Measurements from ENCODE around the gene AP3D1. TPM values are rescaled to one million over a fixed set of nuclear protein-coding genes. Genes with fewer than 3 reads are reported as not detected.

Gene AP3D1
- total and polyA plus RNA-seq, 9 of the 15 experiments (the other 6 are each of a cell fraction or from before 2014, with no cell fraction given), result 1.2 to 86.1 (median 35.9) TPM

GRCh38 chr19:2149980-2150793 is 1.2 kb downstream of the AP3D1 start (continued):
- TF ChIP-seq, protein P1, sequence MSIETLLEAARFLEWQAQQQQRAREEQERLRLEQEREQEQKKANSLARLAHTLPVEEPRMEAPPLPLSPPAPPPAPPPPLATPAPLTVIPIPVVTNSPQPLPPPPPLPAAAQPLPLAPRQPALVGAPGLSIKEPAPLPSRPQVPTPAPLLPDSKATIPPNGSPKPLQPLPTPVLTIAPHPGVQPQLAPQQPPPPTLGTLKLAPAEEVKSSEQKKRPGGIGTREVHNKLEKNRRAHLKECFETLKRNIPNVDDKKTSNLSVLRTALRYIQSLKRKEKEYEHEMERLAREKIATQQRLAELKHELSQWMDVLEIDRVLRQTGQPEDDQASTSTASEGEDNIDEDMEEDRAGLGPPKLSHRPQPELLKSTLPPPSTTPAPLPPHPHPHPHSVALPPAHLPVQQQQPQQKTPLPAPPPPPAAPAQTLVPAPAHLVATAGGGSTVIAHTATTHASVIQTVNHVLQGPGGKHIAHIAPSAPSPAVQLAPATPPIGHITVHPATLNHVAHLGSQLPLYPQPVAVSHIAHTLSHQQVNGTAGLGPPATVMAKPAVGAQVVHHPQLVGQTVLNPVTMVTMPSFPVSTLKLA (conservative IDR thresholded peaks at IDR 0.05), result peak; percentile 56 to 57; a peak in 2 of 4 replicates
- no peak for TF ChIP-seq NR1H2 (CRISPR knock-in tag; IDR thresholded peaks at IDR 0.05)
- 0 out of 2 replicates have a peak, but pooled peaks have one; percentile 3 for TF ChIP-seq POLR2AphosphoS5 (IDR thresholded peaks at IDR 0.05; ENCODE audit: control insufficient read depth, insufficient read depth, low read depth, low read length)
- peak; percentile 53 for TF ChIP-seq POLR2G (IDR thresholded peaks at IDR 0.05; ENCODE audit: low read depth, low read length)
- peak; percentile 61 for TF ChIP-seq MAX (CRISPR knock-in tag; IDR thresholded peaks at IDR 0.05)
- TF ChIP-seq KAT7 (CRISPR knock-in tag; IDR thresholded peaks at IDR 0.05; ENCODE audit: borderline replicate concordance), result peak; percentile 83; the same call in 1 of the 2 replicates
- TF ChIP-seq JUND (IDR thresholded peaks at IDR 0.05; ENCODE audit: borderline replicate concordance, low read depth, low read length), result peak; percentile 31; the same call in 1 of the 2 replicates
- no peak for TF ChIP-seq JUND (tag; IDR thresholded peaks at IDR 0.05; ENCODE audit: borderline replicate concordance, low read depth, low read length)
- TF ChIP-seq KDM5B (IDR thresholded peaks at IDR 0.05; ENCODE audit: insufficient replicate concordance, low read depth, low read length), result peak; percentile 52
- 0 out of 2 replicates have a peak, but pooled peaks have one; percentile 12 for TF ChIP-seq L3MBTL2 (IDR thresholded peaks at IDR 0.05)
- 0 out of 2 replicates have a peak, but pooled peaks have one; percentile 8 for TF ChIP-seq TCF15 (CRISPR knock-in tag; IDR thresholded peaks at IDR 0.05)
- TF ChIP-seq VEZF1 (CRISPR knock-in tag; IDR thresholded peaks at IDR 0.05), result peak; percentile 7; the same call in 1 of the 2 replicates
- TF ChIP-seq, protein P2, sequence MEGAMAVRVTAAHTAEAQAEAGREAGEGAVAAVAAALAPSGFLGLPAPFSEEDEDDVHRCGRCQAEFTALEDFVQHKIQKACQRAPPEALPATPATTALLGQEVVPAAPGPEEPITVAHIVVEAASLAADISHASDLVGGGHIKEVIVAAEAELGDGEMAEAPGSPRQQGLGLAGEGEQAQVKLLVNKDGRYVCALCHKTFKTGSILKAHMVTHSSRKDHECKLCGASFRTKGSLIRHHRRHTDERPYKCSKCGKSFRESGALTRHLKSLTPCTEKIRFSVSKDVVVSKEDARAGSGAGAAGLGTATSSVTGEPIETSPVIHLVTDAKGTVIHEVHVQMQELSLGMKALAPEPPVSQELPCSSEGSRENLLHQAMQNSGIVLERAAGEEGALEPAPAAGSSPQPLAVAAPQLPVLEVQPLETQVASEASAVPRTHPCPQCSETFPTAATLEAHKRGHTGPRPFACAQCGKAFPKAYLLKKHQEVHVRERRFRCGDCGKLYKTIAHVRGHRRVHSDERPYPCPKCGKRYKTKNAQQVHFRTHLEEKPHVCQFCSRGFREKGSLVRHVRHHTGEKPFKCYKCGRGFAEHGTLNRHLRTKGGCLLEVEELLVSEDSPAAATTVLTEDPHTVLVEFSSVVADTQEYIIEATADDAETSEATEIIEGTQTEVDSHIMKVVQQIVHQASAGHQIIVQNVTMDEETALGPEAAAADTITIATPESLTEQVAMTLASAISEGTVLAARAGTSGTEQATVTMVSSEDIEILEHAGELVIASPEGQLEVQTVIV (CRISPR knock-in tag; IDR thresholded peaks at IDR 0.05; ENCODE audit: borderline replicate concordance), result no peak
- TF ChIP-seq RBBP5 (IDR thresholded peaks at IDR 0.05; ENCODE audit: borderline replicate concordance, insufficient read depth, low read length, poor library complexity, severe bottlenecking), result peak; percentile 27
- 0 out of 2 replicates have a peak, but pooled peaks have one; percentile 14 for TF ChIP-seq SMARCE1 (IDR thresholded peaks at IDR 0.05)
- TF ChIP-seq, protein P3, sequence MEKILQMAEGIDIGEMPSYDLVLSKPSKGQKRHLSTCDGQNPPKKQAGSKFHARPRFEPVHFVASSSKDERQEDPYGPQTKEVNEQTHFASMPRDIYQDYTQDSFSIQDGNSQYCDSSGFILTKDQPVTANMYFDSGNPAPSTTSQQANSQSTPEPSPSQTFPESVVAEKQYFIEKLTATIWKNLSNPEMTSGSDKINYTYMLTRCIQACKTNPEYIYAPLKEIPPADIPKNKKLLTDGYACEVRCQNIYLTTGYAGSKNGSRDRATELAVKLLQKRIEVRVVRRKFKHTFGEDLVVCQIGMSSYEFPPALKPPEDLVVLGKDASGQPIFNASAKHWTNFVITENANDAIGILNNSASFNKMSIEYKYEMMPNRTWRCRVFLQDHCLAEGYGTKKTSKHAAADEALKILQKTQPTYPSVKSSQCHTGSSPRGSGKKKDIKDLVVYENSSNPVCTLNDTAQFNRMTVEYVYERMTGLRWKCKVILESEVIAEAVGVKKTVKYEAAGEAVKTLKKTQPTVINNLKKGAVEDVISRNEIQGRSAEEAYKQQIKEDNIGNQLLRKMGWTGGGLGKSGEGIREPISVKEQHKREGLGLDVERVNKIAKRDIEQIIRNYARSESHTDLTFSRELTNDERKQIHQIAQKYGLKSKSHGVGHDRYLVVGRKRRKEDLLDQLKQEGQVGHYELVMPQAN (IDR thresholded peaks at IDR 0.05; ENCODE audit: borderline replicate concordance), result 0 out of 2 replicates have a peak, but pooled peaks have one; percentile 15
